H4 (cell line): Measurements from ENCODE around the gene ERGIC3. TPM values are rescaled to one million over a fixed set of nuclear protein-coding genes. Genes with fewer than 3 reads are reported as not detected.

Source experiments
- DNase-seq: peaks from one replicate; pipeline ENCODE4 v3.0.0-alpha.2; 2015; ENCODE audit warnings: low spot score
- total RNA-seq: library from RNA; depleted of rRNA; stranded (reverse); fragments of >200 nt; shearing (Covaris generic); gene quantifications from 2 replicates; pipeline ENCODE4 v1.2.3, GENCODE V29; 2014

The ERGIC3 gene
- total RNA-seq, 1 experiment from 2014 or later: 503 TPM

DNA sequence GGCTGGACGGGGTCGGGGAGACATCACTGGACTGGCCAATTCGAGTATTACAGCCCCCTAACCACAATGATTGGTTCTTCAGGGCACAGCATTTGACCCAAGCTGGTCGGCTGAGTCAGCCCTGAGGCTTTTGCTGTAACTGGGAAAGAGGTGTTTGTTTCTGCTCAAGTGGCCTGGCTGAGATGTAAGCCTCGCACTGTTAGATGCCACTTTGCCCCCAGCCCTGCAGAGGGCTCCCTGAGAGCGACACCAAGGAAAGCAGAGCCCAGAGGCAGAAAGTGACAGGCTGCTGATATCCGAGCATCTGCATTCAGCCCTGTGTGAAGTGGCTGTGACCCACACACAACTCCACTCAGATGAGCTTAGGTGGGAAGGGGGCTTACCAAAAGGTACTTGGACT lies 19.4 kb downstream of the ERGIC3 start:
- DNase-seq: peak; percentile 27

DNA sequence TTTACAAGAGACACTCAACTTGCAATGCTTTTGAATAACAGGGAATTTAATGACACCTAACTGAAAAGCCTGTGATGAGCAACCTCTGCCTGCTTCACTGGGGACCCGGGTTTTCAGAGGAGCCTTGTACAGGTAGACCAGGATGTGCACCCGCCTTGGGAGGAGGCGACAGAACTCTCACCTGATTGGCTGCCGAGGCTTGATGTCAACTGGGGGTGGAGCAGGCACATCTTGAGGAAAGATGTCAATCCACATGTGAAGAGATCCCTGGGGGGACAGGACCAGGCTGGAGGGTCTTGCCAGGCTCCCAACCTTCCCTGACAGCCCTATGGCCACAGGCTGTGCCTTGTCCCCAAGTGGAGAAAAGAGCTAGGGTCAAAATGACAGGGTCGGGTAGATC lies 19.8 kb downstream of the ERGIC3 start:
- DNase-seq: no peak

DNA sequence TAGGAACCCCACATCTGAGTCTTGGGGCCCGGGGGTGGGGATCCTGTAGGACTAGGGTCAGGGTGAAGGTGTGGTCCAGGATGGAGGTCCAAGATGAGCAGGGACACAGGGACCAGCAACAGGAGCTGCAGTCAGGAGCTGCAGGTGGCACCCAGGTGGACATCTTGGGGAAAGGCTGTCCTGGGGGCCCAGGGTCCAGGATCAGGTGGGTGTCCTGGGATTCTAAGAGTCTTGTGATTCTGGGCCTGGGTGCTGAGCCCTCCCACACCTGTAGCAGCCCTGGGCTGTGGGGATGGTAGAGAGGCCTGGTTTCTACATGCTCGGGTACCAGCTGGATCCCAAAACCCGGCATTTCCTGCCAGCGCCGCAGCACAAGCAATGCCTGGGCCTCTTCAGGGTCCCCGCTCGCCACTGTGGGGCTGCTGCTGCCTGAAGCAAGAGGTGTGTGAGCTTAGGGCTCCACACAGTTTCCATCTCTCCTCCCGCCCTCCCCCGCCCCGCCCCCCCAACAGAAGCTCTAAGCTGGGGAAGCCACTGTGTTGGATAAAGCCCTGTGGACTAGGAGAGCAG lies 20.7 kb downstream of the ERGIC3 start:
- no peak for DNase-seq

DNA sequence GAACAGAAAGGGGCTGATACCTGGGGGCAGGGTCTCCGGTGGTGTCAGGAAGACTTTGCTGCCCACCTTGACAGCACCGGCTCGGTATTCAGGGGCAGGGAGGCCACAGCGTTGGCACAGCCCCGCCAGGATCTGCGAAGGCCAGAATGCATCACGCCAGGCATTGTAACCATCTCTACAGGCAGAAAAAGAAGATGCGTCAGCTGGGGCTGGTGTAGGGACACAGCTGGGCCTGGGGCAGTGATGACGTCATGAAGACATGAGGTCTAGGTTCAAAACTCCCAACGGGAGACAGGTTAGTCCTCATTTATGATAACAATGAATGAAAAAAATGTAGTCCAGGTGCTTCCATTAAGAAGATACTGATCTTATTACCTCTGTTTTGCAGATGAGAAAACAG lies 22.0 kb downstream of the ERGIC3 start:
- no peak for DNase-seq

DNA sequence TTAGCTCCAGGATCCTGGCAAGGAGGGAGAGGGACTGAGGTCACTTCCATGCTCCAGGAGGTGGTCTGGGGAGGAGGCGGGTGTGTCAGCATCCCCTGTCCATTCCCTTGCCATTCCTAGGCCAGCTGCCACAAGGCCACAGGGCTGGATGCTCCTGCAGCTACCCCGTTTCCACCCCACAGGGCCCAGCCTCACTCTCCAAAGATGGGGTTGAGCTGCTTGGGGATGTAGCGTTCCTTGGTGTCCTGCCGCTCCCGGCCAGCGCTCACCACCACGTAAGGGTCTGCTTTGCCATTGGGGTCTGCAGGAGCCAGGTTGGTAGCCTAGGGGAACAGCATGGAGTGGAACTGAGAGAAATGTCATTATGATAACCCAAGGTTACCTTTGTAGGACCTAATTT lies 23.0 kb downstream of the ERGIC3 start:
- DNase-seq: no peak

DNA sequence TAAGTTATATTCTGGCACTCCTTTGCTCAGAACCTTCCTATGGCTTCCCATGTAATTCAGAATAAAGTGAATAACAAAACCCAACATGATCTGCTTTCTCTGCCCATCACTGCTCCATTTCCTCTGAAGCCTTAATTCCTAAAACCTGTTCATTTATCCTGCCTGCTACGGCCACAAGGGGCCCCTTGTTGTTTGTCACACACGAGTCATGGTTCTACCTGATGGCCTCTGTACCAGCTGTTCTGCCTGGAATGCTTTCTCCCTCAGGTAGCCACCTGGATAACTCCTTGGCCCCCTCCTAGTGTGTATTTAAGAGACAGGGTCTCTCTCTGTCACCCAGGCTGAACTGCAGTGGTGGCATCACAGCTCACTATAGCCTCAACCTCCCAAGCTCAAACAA lies 26.8 kb downstream of the ERGIC3 start:
- no peak for DNase-seq

DNA sequence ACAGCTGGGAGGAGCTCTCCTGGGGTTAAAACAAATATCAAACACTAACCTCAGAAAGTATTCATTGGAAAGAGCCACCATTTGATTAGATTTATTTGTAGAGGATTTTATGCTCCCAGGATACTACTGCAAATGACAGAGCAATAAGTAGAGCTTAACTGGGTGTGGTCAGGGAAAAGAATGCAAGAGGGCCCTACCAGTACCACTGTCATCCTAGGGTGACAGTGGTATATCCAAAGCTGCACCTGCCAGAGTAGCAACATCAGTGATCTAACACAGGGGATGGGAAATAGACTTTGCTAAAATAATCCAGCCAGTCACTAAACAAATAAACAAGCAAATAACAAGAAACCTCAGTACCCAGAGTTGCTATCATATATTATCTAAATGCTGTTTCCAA lies 29.7 kb downstream of the ERGIC3 start:
- DNase-seq: no peak

DNA sequence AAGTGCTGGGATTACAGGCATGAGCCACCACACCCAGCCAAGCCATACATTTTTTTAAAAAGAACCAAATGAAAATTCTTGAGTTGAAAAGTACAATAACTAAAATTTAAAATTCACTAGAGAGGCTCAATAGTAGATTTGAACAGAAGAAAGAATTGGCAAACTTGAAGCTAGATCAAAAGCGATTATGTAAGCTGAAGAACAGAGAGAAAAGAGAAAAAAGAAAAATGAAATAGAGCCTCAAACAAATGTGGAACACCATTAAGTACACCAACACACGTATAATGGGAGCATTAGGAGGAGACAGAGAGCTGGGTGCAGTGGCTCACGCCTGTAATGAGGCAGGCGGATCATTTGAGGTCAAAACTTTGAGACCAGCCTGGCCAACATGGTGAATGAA lies 31.0 kb downstream of the ERGIC3 start:
- DNase-seq: no peak

DNA sequence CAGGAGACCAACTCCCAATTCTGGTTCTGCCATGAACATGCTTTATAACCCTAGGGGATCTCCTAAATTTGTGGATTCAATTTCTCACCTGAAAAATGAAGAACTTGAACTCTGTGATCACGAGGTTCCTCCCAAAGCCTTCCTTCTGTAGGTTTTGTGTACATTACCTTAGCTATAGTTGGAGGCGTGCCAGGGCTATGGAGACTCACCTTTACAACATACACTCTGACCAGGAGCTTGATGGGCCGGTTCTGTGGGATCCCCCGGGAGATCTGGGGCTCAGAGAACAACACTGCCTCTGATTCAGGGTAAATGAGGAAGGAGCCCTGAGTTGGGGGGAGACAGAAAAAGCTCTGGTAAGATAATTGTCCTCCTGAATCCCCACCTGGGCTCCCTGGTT lies 34.1 kb downstream of the ERGIC3 start:
- no peak for DNase-seq

DNA sequence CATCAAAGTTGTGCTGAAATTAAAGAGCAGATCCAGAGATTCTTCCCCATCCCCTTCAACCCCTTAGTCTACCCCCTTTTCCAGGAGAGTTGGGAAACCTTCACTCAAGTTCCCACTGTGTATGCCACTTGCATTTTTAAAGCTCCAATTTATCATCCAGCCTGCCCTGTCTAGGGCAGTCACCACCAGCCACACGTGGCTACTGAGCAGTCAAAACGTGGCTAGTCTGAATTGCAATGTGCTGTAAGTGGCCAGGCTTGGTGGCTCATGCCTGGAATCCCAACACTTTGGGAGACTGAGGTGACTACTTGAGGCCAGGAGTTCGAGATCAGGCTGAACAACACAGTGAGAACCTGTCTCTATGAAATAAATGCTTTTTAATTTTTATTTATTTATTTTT lies 34.9 kb downstream of the ERGIC3 start:
- no peak for DNase-seq

DNA sequence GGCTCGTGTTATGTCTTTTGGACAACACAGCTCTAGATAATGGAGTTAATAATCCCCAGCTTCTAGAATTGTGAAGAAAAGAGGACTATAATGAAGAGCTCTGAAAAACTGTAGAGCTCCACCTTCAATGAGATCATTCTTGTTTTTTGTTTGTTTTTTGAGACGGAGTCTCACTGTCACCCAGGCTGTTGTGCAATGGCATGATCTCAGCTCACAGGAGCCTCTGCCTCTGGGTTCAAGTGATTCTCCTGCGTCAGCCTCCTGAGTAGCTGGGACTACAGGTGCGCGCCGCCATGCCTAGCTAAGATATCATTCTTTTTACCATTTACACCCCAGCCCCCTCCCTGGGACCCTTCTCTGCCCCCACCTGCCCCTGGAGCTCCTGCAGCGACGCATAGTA lies 36.6 kb downstream of the ERGIC3 start:
- no peak for DNase-seq

DNA sequence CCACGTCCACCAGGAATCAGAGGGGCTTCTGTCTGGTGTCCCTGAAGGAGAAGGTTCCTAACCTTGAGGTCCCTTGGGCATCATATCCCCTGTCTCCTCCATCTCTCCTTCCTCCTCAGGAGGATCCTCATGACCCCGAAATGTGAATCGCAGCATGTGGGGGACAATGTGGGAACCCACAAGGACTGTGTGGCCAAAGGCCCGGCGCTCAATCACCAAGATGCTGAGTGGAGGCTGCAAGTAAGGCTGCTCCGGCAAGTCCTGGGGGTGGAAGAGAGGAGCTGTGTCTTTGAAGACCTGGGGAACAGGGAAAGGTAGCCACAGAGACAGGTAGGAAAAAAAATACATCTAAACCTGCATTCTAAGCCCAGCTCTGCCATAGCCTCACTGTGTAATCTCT lies 37.3 kb downstream of the ERGIC3 start:
- DNase-seq: no peak

DNA sequence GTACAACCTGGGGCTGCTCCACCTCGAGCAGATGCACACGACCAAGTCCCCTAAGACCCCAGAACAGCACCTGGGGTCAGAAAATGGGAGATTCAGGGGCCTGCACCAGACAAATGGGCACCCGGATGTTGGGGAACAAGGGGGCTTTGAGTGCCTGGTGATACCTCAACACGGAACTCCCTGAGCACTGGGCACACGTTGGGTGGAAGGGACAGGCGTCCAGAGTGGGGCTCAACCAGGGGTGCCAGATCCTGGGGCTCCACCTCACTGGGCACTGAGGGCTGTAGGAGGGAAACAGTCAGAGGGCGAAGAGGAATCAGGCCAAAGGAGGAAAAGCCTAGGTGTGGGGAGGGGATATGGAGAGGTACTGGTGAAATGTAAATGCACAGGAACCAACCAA lies 40.3 kb downstream of the ERGIC3 start:
- DNase-seq: no peak

DNA sequence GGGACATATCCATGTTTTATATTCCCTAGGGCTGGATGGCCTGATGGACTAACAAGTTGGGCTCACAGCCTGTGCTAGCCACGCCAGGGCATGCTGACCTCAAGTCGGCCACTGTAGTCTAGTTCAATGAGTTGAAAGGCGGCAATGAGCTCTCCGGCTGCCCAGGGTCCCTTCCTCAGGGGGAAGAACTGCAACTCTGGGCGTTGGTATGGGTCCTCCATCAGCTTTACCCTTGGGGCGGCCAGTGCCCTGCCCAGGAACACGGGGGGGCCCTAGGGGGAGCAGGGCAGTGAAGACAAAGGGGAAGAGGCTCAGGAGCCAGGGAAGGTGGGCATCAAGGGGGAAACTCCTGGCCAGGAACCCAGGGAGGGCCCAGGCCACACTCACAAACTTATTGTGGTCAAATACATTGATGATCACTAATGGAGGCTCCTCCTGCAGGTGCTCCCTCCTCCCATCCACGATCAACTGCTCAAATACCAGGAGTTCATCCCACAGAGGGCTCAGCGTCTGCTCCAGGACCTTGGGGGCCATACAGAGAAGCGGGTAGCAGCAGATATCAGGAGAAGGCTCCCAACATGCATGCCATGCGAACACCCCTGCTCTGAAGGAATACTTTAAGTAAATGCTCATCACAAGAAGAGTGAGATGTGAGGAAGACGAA lies 41.0 kb downstream of the ERGIC3 start:
- no peak for DNase-seq

DNA sequence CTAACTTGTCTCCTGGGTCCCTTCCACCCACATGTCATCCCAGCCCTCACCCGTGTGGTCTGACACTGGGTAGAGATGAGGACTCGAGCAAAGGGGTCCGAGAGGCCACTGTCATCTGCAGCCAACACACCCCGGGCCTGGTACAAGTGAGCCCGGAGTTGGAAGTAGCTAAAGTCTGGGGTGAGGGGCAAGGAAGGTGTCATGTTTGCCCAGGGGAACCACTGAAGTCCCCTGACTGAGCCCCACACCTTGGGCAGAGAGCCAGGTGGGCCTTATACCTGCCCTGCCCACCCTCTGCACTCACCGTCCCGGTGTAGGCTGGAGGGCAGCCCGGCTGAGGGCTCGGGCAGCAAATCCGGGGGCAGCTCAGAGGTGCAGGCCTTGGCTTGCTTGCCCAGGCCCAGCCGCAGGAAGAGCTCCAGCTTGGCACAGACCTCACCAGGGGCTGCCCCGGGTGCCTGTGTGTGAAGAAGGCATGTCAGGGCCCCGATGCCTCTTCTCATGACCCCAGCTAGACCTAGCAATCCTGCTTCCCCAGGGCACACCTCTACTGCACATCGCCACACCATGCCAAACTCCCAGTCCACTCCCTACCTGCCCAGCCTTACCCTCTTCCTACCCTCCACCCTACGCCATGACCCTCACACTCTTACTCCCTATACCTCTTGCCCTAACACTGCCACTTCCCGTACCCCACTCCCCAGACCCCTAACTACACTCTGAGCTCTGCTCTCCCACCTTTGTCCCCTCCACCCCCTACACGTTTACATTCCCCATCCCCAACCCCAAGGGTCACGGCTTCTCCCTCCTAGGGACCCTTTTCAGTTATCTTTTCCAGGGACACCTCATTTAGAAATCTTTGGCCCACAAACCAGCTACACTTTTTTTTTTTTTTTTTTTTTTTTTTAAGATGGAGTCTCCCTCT lies 42.0 kb downstream of the ERGIC3 start:
- no peak for DNase-seq

DNA sequence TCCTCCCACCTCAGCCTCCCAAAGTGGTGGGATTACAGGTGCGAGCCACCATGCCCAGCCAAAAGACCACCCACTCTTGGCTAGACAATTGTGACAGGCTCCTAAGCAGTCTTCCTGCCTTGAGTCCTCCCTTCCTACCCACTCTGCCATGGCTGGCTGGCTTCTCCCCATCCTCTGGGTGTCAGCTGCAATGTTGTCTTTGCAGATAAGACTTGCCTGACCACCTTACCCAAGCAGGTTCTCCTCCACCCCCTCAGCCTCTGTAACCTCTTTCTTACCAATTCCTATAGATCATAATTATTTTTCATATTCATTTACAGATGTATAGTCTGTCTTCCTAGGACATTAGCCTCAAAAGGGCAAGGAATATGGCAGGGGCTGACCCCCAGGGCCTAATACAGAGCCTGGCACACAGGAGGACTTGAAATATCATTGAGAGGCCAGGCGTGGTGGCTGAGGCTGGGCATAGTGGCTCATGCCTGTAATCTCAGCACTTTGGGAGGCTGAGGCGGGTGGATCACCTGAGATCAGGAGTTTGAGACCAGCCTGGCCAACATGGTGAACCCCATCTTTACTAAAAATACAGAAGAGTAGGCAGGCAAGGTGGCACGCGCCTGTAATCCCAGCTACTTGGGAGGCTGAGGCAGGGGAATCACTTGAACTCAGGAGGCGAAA lies 45.0 kb downstream of the ERGIC3 start:
- DNase-seq: no peak

DNA sequence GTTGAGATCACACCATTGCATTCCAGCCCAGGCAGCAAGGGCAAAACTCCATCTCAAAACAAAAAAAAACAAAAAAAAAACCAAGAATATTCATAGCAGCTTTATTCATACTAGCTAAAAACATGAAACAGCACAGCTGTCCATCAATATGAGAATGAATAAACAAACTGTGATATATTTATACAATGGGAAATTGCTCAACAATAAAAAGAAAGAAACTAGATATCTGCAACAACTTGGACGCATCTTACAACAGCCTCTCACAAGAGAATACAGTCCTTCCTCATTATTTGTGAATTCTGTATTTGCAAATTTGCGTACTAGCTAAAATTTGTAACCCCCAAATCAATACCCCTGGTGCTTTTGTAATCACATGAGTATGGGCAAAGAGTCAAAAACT lies 45.6 kb downstream of the ERGIC3 start:
- no peak for DNase-seq

DNA sequence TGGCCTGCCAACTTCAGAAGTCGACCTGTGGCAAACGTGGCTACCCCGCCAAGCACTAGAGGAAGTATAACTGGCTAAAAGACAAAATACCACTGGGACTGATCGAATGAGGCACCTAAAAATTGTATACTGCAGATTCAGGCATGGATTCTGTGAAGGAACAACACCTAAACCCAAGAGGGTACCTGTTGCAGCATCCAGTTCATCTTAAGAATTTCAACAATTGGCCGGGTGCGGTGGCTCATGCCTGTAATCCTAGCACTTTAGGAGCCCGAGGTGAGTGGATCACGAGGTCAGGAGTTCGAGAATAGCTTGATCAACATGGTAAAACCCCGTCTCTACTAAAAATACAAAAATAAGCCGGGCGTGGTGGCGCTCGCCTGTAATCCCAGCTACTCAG lies 46.5 kb downstream of the ERGIC3 start:
- DNase-seq: no peak

DNA sequence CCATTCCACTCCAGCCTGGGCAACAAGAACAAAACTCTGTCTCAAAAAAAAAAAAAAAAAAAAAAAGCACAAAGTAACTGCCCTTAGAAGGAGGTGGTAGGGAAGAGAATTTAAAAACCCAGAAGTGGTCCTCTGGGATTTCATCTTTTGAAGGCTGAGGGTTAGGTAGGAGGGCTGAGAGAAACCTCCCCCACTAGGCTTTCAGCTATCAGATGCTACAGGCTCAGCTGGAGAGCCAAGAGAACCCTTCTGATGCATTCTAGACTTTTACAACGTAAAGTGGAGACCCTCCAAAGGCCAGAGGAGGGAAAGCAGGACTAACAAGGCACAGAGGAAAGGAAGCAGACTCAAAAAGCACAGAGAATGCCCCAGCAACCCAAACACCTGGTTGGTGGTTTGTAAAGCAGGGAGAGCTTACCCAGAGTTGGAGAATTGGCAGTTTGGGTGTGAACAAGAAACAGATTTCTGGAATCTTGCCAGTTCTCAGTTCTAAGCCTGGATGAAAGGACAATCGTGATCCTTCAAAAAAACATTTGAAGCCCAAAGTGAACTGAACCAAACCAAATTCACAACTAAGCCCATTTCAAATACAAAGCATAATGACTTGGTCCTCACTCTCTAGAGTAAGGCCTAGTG lies 50.6 kb downstream of the ERGIC3 start:
- no peak for DNase-seq

DNA sequence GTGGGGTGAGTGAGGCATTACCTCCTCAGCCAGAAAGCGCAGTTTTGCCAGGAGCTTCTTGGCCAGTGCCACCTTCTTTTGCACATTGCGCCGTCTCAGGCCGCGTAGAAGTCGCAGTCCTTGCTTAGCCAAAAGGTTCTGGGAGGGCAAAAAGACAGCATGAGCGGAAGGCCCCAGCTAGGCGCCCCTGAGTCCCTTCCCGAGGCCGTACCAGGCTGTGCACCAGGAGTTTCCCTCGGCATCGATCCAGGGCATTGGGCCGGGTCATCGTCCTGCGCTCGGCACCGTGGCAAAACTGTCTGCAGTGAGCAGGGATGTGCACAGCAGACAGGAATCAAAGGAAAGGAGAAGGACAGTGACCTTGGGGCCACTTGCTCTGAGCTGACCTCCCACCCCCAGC lies 53.6 kb downstream of the ERGIC3 start:
- no peak for DNase-seq

DNA sequence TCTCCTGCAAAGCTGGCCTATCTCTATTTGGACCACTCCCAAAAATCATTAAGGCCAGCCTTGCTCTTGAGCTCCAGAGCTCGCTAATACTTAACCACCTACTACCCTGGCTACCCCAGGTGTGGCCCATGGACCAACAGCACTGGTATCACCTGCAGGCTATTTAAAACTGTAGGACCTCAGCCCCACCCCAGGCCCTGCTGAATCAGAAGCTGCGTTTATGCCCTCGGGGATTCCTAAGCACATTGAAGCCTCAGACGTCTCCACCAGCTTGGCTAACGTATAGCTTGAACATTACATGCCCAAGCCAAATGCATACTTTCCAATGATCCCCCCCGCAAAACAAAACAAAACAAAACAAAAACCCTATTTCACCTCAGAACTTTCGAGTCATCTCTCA lies 54.0 kb downstream of the ERGIC3 start:
- no peak for DNase-seq

DNA sequence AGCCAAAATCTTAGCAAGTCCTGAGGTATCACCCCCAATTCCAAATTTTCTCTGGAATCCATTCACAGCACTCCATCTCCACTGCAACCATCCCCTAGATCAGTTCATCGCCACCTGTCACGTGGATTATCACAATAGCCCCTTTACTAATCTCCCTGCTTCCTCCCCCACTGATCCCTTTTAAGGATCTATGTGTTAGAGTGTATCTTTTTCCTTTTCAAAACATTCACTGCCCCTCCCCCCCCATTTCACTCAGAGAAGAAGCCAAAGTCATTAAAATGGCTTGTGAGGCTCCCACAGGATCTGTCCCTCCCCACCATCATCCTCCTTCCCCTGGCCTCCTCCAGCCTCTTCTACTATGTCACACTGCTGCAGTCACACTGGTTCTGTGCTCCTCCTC lies 55.3 kb downstream of the ERGIC3 start:
- DNase-seq: no peak
